B cell (primary cell): ENCODE results near the gene ZNF831. TPM values are rescaled to one million over a fixed set of nuclear protein-coding genes. Genes with fewer than 3 reads are reported as not detected.

ENCODE experiments used
- ATAC-seq: fragments of 200-7000 bp; cut with Tn5 transposase; one replicate; pipeline ENCODE4 v1.10.0; 2021; ENCODE audit warnings: low read depth, mild to moderate bottlenecking, moderate number of reproducible peaks, moderate library complexity
- CTCF ChIA-PET: fragments of 350-600 bp; sonication (Branson Sonifier 250); formaldehyde crosslinking; loops from one replicate; lab custom pipeline; 2021; ENCODE audit warnings: antibody characterized with exemption, inconsistent platforms; lab: Charles Lee
- POLR2A ChIA-PET: fragments of 350-600 bp; sonication (Branson Sonifier 250); formaldehyde crosslinking; loops from one replicate; lab custom pipeline; 2021; ENCODE audit warnings: antibody characterized with exemption; lab: Charles Lee
- DNase-seq: peaks from one replicate; pipeline ENCODE4 v3.0.0; 2013
- H2AFZ ChIP-seq: 2 replicates; pipeline ENCODE4 v1.6.1; 2012; ENCODE audit warnings: mild to moderate bottlenecking, low read depth, low read length; ENCODE audit not compliant: insufficient read depth, poor library complexity, severe bottlenecking
- H3K27ac ChIP-seq, 2 donors: 1 replicate in 1 of 2; 2 replicates in 1 of 2; pipeline ENCODE4 v1.5.1; 2012 to 2013; ENCODE audit warnings: low read length in 2 of 2, mild to moderate bottlenecking in 2 of 2, moderate library complexity in 1 of 2
- H3K27me3 ChIP-seq, 4 experiments: fragments of 200-600 bp in 1 of 4; sonication (generic) in 1 of 4; replicated peaks in 1 of 4; 1 replicate in 2 of 4; 2 replicates in 2 of 4; pipeline versions ENCODE4 v1.6.1 to v1.7.0; 2013 to 2016; ENCODE audit warnings: low read length in 3 of 4, mild to moderate bottlenecking in 2 of 4, mixed read lengths in 1 of 4, moderate library complexity in 1 of 4; ENCODE audit not compliant: insufficient read depth in 4 of 4, control insufficient read depth in 3 of 4; ENCODE audit errors: control extremely low read depth in 1 of 4
- H3K36me3 ChIP-seq, 2 experiments: replicated peaks in 1 of 2; 1 replicate in 1 of 2; 2 replicates in 1 of 2; pipeline versions ENCODE4 v1.6.1 to v1.7.1; 2013; ENCODE audit warnings: low read length in 1 of 2; ENCODE audit not compliant: insufficient read depth in 2 of 2, control insufficient read depth in 1 of 2; ENCODE audit errors: control extremely low read depth in 1 of 2, extremely low read depth in 1 of 2
- H3K4me1 ChIP-seq, 2 donors: fragments of 200-600 bp in 1 of 2; sonication (generic) in 1 of 2; 1 replicate in 1 of 2; 2 replicates in 1 of 2; pipeline versions ENCODE4 v1.5.1 to v1.6.1; 2013 to 2017; ENCODE audit warnings: low read length in 2 of 2; ENCODE audit not compliant: control insufficient read depth in 2 of 2, insufficient read depth in 2 of 2
- H3K4me2 ChIP-seq: replicated peaks from 2 replicates; pipeline ENCODE3; 2012; ENCODE audit warnings: mild to moderate bottlenecking, low read depth, low read length; ENCODE audit not compliant: poor library complexity, severe bottlenecking
- H3K4me3 ChIP-seq, 5 experiments: fragments of 200-600 bp in 1 of 5; sonication (generic) in 1 of 5; 1 replicate in 3 of 5; 2 replicates in 2 of 5; pipeline versions ENCODE4 v1.5.1 to v1.7.0; 2011 to 2016; ENCODE audit warnings: low read length in 4 of 5, mild to moderate bottlenecking in 4 of 5, low read depth in 2 of 5, control low read depth in 1 of 5, moderate library complexity in 1 of 5; ENCODE audit not compliant: insufficient read depth in 1 of 5; ENCODE audit errors: control extremely low read depth in 1 of 5, extremely low read depth in 1 of 5
- H3K79me2 ChIP-seq: fragments of 200-600 bp; sonication (generic); one replicate; pipeline ENCODE4 v1.6.0; 2016; ENCODE audit warnings: low read length; ENCODE audit not compliant: control insufficient read depth, insufficient read depth
- H3K9ac ChIP-seq: fragments of 200-600 bp; sonication (generic); 2 replicates; pipeline ENCODE4 v1.6.1; 2017; ENCODE audit warnings: mild to moderate bottlenecking, low read length, moderate library complexity
- H3K9me3 ChIP-seq, 3 donors: one replicate each; pipeline versions ENCODE4 v1.6.1 to v1.7.1; 2013; ENCODE audit warnings: low read length in 2 of 3; ENCODE audit not compliant: control insufficient read depth in 2 of 3, insufficient read depth in 1 of 3; ENCODE audit errors: control extremely low read depth in 1 of 3
- H4K20me1 ChIP-seq: 2 replicates; pipeline ENCODE4 v1.6.0; 2012; ENCODE audit warnings: mild to moderate bottlenecking, low read length; ENCODE audit not compliant: insufficient read depth, control insufficient read depth, poor library complexity, severe bottlenecking
- H3K27ac Mint-ChIP-seq: one replicate; pipeline ENCODE4 v1.8.0; 2021; ENCODE audit warnings: mixed read lengths
- H3K27me3 Mint-ChIP-seq: one replicate; pipeline ENCODE4 v1.8.0; 2021; ENCODE audit warnings: mixed read lengths
- H3K4me1 Mint-ChIP-seq: one replicate; pipeline ENCODE4 v1.8.0; 2021; ENCODE audit warnings: mixed read lengths
- H3K4me3 Mint-ChIP-seq: one replicate; pipeline ENCODE4 v1.8.0; 2021; ENCODE audit warnings: mixed read lengths
- H3K9me3 Mint-ChIP-seq: one replicate; pipeline ENCODE4 v1.8.0; 2022; ENCODE audit warnings: mixed read lengths; ENCODE audit not compliant: insufficient read depth
- CTCF ChIP-seq: fragments of 200-600 bp; IDR thresholded peaks from one replicate; pipeline ENCODE4 v1.8.0; 2022; ENCODE audit warnings: antibody characterized with exemption, mild to moderate bottlenecking
- EZH2 ChIP-seq: IDR thresholded peaks from 2 replicates; pipeline ENCODE4 v1.6.1; 2012; ENCODE audit warnings: borderline replicate concordance, low read depth, mild to moderate bottlenecking, moderate library complexity, low read length; ENCODE audit not compliant: insufficient read depth, poor library complexity, severe bottlenecking
- WGBS: methylation state at CpG from one replicate; pipeline ENCODE4 v1.1.5; 2013; ENCODE audit warnings: missing lambda C conversion rate; ENCODE audit not compliant: insufficient coverage; 5-methylcytosine and 5-hydroxymethylcytosine counted together
- intact Hi-C: fragments of 100-400 bp; cut with micrococcal nuclease; formaldehyde crosslinking; loops from one replicate; pipeline ENCODE4 v1.10.0; 2022
- polyA plus RNA-seq: library from polyadenylated mRNA; depleted of rRNA; stranded (reverse); fragments of >200 nt; gene quantifications from 2 replicates; pipeline ENCODE4 v1.2.3, GENCODE V29; 2012
- total RNA-seq, 2 donors: library from RNA; stranded (reverse); fragments of 120-200 nt in 1 of 2; gene quantifications; 1 replicate in 1 of 2; 2 replicates in 1 of 2; pipeline versions ENCODE4 v1.2.3 to v1.2.4, GENCODE V29; 2013 to 2022

The ZNF831 gene
- total and polyA plus RNA-seq, 2 donors (not counting 1 experiment from before 2014, with no cell fraction given) = 1.7 to 14.1 TPM

- no peak for ATAC-seq
- Histone ChIP-seq H3K79me2 (no peaks in the 10 kb centered on the region), H3K27me3 (peaks cover 0 to 18% (median 6%) of the 10 kb centered on the region in 4 experiments), H3K4me2 (peak overlapping the region; percentile 95), H4K20me1 (no peaks in the 10 kb centered on the region), H2AFZ (no peak overlapping the region), H3K36me3 (peaks cover 0 to 4% of the 10 kb centered on the region in 2 experiments), H3K9me3 (no peaks in the 10 kb centered on the region), H3K27ac (no peak overlapping the region), H3K4me1 (peaks cover 12 to 15% of the 10 kb centered on the region in 2 donors), H3K4me3 (peak overlapping the region in 2 of 5 experiments; percentile 51 to 93), H3K9ac (peak overlapping the region; percentile 79)
- no peak overlapping the region for H3K27ac Mint-ChIP-seq
- H3K4me3 Mint-ChIP-seq = peak overlapping the region; percentile 88
- ChIA-PET CTCF (interaction anchor here (1.7 to 7.5 kb wide), 13 partner anchors 16 to 358 kb away, joined by 4 to 94 read pairs (median 11); no protein-coding TSS in a partner anchor), POLR2A (no interaction called here)
- intact Hi-C loops = loop anchor here (10.0 kb wide), 1 partner anchor 182 kb away; no protein-coding TSS in a partner anchor
- TF ChIP-seq EZH2 (no peak), CTCF (no peak)
- WGBS = 20% methylated on average over 17 of the region's 21 CpGs
- no peaks in the 10 kb centered on the region for H3K9me3 Mint-ChIP-seq
- H3K4me1 Mint-ChIP-seq = peaks cover 10% of the 10 kb centered on the region
- H3K27me3 Mint-ChIP-seq = peaks cover 16% of the 10 kb centered on the region
- no peak for DNase-seq
Measured at GRCh38 chr20:59223182-59223601, 59.6 kb downstream of the ZNF831 start.

GRCh38 chr20:59223750-59224149, 60.1 kb downstream of the ZNF831 start:
- Histone ChIP-seq H2AFZ (no peak overlapping the region), H3K4me1 (peaks cover 12 to 15% of the 10 kb centered on the region in 2 donors), H3K27ac (no peak overlapping the region), H3K9ac (no peak overlapping the region), H4K20me1 (no peaks in the 10 kb centered on the region), H3K9me3 (no peaks in the 10 kb centered on the region), H3K4me3 (no peak overlapping the region), H3K36me3 (peaks cover 0 to 4% of the 10 kb centered on the region in 2 experiments), H3K4me2 (no peak overlapping the region), H3K79me2 (no peaks in the 10 kb centered on the region), H3K27me3 (peaks cover 0 to 18% (median 6%) of the 10 kb centered on the region in 4 experiments)
- ChIA-PET CTCF (interaction anchor here (2.7 to 7.5 kb wide), 7 partner anchors 16 to 359 kb away, joined by 10 to 94 read pairs (median 44); no protein-coding TSS in a partner anchor), POLR2A (no interaction called here)
- Mint-ChIP-seq H3K27ac (no peak overlapping the region), H3K4me1 (peaks cover 10% of the 10 kb centered on the region), H3K27me3 (peaks cover 16% of the 10 kb centered on the region), H3K9me3 (no peaks in the 10 kb centered on the region), H3K4me3 (no peak overlapping the region)
- TF ChIP-seq CTCF = no peak
- no peak for TF ChIP-seq EZH2
- DNase-seq (no peak), ATAC-seq (no peak)
- 93% methylated on average over 10 of the region's 12 CpGs for WGBS
- intact Hi-C loops = loop anchor here (10.0 kb wide), 1 partner anchor 181 kb away; no protein-coding TSS in a partner anchor
